SK-N-SH (cell line): ENCODE results near the gene PPARGC1A. TPM values are rescaled to one million over a fixed set of nuclear protein-coding genes. Genes with fewer than 3 reads are reported as not detected.

Experiments used
- CTCF ChIA-PET: fragments of 300-600, 350-600 bp; formaldehyde crosslinking; extraction: SDS; loops from one replicate; lab custom pipeline; 2021; lab: Yijun Ruan, JAX
- POLR2A ChIA-PET: fragments of 350-600 bp; sonication (Branson Sonifier 250); formaldehyde crosslinking; extraction: SDS; loops from one replicate; lab custom pipeline; 2020; ENCODE audit warnings: antibody characterized with exemption, inconsistent platforms; lab: Yijun Ruan, JAX
- DNase-seq: peaks from one replicate; pipeline ENCODE4 v3.0.0; 2012
- H2AFZ ChIP-seq: fragments of 200-600 bp; sonication (generic); 2 replicates; pipeline ENCODE4 v1.8.1; 2016; ENCODE audit warnings: antibody characterized with exemption, mild to moderate bottlenecking, low read depth
- H3F3A ChIP-seq: fragments of 200-600 bp; sonication (generic); replicated peaks from 2 replicates; pipeline ENCODE3; 2016; ENCODE audit warnings: antibody characterized with exemption, mild to moderate bottlenecking; ENCODE audit not compliant: insufficient read depth
- H3K27ac ChIP-seq, 2 experiments: fragments of 200-500 bp in 1 of 2; fragments of 200-600 bp in 1 of 2; sonication (Bioruptor generic) in 1 of 2; sonication (generic), shearing (Covaris generic) in 1 of 2; 2 replicates each; pipeline versions ENCODE4 v1.5.1 to v1.6.1; 2014 to 2016; ENCODE audit warnings: low read depth in 2 of 2, inconsistent platforms in 1 of 2, low read length in 1 of 2, mild to moderate bottlenecking in 1 of 2, mixed read lengths in 1 of 2
- H3K27me3 ChIP-seq: fragments of 200-600 bp; sonication (generic), shearing (Covaris generic); 2 replicates; pipeline ENCODE4 v1.6.1; 2016; ENCODE audit warnings: mixed run types; ENCODE audit not compliant: insufficient read depth
- H3K36me3 ChIP-seq, 2 experiments: fragments of 200-500 bp in 1 of 2; fragments of 200-600 bp in 1 of 2; sonication (Bioruptor generic) in 1 of 2; sonication (generic) in 1 of 2; replicated peaks in 1 of 2; 2 replicates each; pipeline versions ENCODE3 to v1.5.1; 2014 to 2016; ENCODE audit warnings: low read length in 1 of 2, mild to moderate bottlenecking in 1 of 2; ENCODE audit not compliant: insufficient read depth in 2 of 2, control insufficient read depth in 1 of 2
- H3K4me1 ChIP-seq, 2 experiments: fragments of 200-500 bp in 1 of 2; fragments of 200-600 bp in 1 of 2; sonication (Bioruptor generic) in 1 of 2; sonication (generic), shearing (Covaris generic) in 1 of 2; 2 replicates each; pipeline versions ENCODE4 v1.5.1 to v1.6.1; 2014 to 2016; ENCODE audit warnings: low read depth in 1 of 2, low read length in 1 of 2, mixed run types in 1 of 2; ENCODE audit not compliant: insufficient read depth in 2 of 2, control insufficient read depth in 1 of 2
- H3K4me2 ChIP-seq: fragments of 200-600 bp; sonication (generic), shearing (Covaris generic); 2 replicates; pipeline ENCODE4 v1.6.1; 2017; ENCODE audit warnings: mixed run types
- H3K4me3 ChIP-seq, 2 experiments: fragments of 200-500 bp in 1 of 2; fragments of 200-600 bp in 1 of 2; sonication (Bioruptor generic) in 1 of 2; sonication (generic), shearing (Covaris generic) in 1 of 2; 2 replicates each; pipeline versions ENCODE4 v1.5.1 to v1.8.1; 2014 to 2016; ENCODE audit warnings: low read depth in 2 of 2, inconsistent platforms in 1 of 2, low read length in 1 of 2, mild to moderate bottlenecking in 1 of 2, mixed read lengths in 1 of 2, moderate library complexity in 1 of 2
- H3K79me2 ChIP-seq: fragments of 200-600 bp; sonication (generic); 2 replicates; pipeline ENCODE4 v1.8.1; 2017; ENCODE audit warnings: mild to moderate bottlenecking; ENCODE audit not compliant: insufficient read depth
- H3K9ac ChIP-seq: fragments of 200-600 bp; sonication (generic); 2 replicates; pipeline ENCODE4 v1.6.1; 2017; ENCODE audit warnings: mixed run types
- H3K9me2 ChIP-seq: fragments of 200-600 bp; sonication (generic); 2 replicates; pipeline ENCODE4 v1.6.1; 2017; ENCODE audit warnings: mixed run types
- H3K9me3 ChIP-seq: fragments of 200-600 bp; sonication (generic); 2 replicates; pipeline ENCODE4 v1.6.1; 2017; ENCODE audit warnings: mixed run types, mild to moderate bottlenecking, moderate library complexity
- H4K20me1 ChIP-seq: fragments of 200-600 bp; sonication (generic); 2 replicates; pipeline ENCODE4 v1.6.1; 2017; ENCODE audit warnings: mild to moderate bottlenecking, mixed run types; ENCODE audit not compliant: insufficient read depth
- CHD2 ChIP-seq: fragments of 150-350 bp; IDR thresholded peaks from 2 replicates; pipeline ENCODE4 v1.6.1; 2018; ENCODE audit warnings: low read length; ENCODE audit not compliant: partially characterized antibody
- EZH2phosphoT487 ChIP-seq: fragments of 200-600 bp; sonication (generic); IDR thresholded peaks from 2 replicates; pipeline ENCODE4 v1.6.1; 2017; ENCODE audit warnings: low read depth, mixed run types, mild to moderate bottlenecking, antibody characterized with exemption, moderate library complexity, borderline replicate concordance
- FOSL2 ChIP-seq: IDR thresholded peaks from 2 replicates; pipeline ENCODE4 v1.4.0; 2012; ENCODE audit warnings: low read depth, mild to moderate bottlenecking, moderate library complexity, borderline replicate concordance
- FOXJ3 ChIP-seq: sonication (generic); formaldehyde crosslinking; IDR thresholded peaks from 2 replicates; pipeline ENCODE4 v1.5.1; 2020; ENCODE audit warnings: mild to moderate bottlenecking, missing genetic modification reagents
- GABPA ChIP-seq: IDR thresholded peaks from 2 replicates; pipeline ENCODE4 v1.4.0; 2012; ENCODE audit warnings: low read depth, mild to moderate bottlenecking
- GATA2 ChIP-seq: sonication (generic); formaldehyde crosslinking; IDR thresholded peaks from 2 replicates; pipeline ENCODE4 v1.5.0; 2020; ENCODE audit warnings: mild to moderate bottlenecking, missing genetic modification reagents
- JUND ChIP-seq: IDR thresholded peaks from 2 replicates; pipeline ENCODE4 v1.4.0; 2012
- MXI1 ChIP-seq: IDR thresholded peaks from 2 replicates; pipeline ENCODE4 v1.6.1; 2012; ENCODE audit warnings: mild to moderate bottlenecking, low read depth, low read length, improper control_type of control experiment
- NFIC ChIP-seq: IDR thresholded peaks from 2 replicates; pipeline ENCODE4 v1.4.0; 2012; ENCODE audit warnings: borderline replicate concordance
- RAD21 ChIP-seq: IDR thresholded peaks from 2 replicates; pipeline ENCODE4 v1.6.1; 2012; ENCODE audit warnings: mild to moderate bottlenecking, low read length
- SIN3A ChIP-seq: IDR thresholded peaks from 2 replicates; pipeline ENCODE4 v1.6.1; 2012; ENCODE audit warnings: low read depth, mild to moderate bottlenecking, low read length, moderate library complexity, borderline replicate concordance
- SMC3 ChIP-seq: IDR thresholded peaks from 2 replicates; pipeline ENCODE4 v1.6.1; 2012; ENCODE audit warnings: low read depth, low read length, improper control_type of control experiment
- TAF1 ChIP-seq: IDR thresholded peaks from 2 replicates; pipeline ENCODE4 v1.6.1; 2012; ENCODE audit warnings: low read depth, mild to moderate bottlenecking, low read length, moderate library complexity, borderline replicate concordance
- TCF12 ChIP-seq: IDR thresholded peaks from 2 replicates; pipeline ENCODE4 v1.4.0; 2012
- TEAD4 ChIP-seq: IDR thresholded peaks from 2 replicates; pipeline ENCODE4 v1.4.0; 2012; ENCODE audit warnings: mild to moderate bottlenecking, borderline replicate concordance; ENCODE audit not compliant: insufficient read depth
- YY1 ChIP-seq: IDR thresholded peaks from 2 replicates; pipeline ENCODE4 v1.4.0; 2012; ENCODE audit warnings: low read depth, mild to moderate bottlenecking
- WGBS: methylation state at CpG from one replicate; pipeline ENCODE4 v1.1.6; 2017; ENCODE audit warnings: low lambda C conversion rate; 5-methylcytosine and 5-hydroxymethylcytosine counted together
- polyA plus RNA-seq, 3 experiments: library from polyadenylated mRNA; depleted of rRNA; stranded (reverse); fragments of >200 nt; gene quantifications; 2 replicates each; pipeline ENCODE4 v1.2.3, GENCODE V29; 2012
- TF ChIP-seq, protein P1 (sequence below): IDR thresholded peaks from 2 replicates; pipeline ENCODE4 v1.4.0; 2012; ENCODE audit warnings: low read depth
- TF ChIP-seq, protein P2 (sequence below): fragments of 150-350 bp; IDR thresholded peaks from 2 replicates; pipeline ENCODE4 v1.6.1; 2016; ENCODE audit warnings: mild to moderate bottlenecking, low read depth, low read length
- TF ChIP-seq, protein P3 (sequence below): fragments of 150-350 bp; IDR thresholded peaks from 2 replicates; pipeline ENCODE4 v1.6.1; 2017; ENCODE audit warnings: antibody characterized with exemption, low read length, low read depth, borderline replicate concordance
- TF ChIP-seq, protein P4 (sequence below): IDR thresholded peaks from 2 replicates; pipeline ENCODE4 v1.4.0; 2012; ENCODE audit warnings: low read depth, borderline replicate concordance

PPARGC1A gene
- polyA plus RNA-seq, 1 of the 3 experiments (the other 2 are of a cell fraction): 0.07 TPM

DNA sequence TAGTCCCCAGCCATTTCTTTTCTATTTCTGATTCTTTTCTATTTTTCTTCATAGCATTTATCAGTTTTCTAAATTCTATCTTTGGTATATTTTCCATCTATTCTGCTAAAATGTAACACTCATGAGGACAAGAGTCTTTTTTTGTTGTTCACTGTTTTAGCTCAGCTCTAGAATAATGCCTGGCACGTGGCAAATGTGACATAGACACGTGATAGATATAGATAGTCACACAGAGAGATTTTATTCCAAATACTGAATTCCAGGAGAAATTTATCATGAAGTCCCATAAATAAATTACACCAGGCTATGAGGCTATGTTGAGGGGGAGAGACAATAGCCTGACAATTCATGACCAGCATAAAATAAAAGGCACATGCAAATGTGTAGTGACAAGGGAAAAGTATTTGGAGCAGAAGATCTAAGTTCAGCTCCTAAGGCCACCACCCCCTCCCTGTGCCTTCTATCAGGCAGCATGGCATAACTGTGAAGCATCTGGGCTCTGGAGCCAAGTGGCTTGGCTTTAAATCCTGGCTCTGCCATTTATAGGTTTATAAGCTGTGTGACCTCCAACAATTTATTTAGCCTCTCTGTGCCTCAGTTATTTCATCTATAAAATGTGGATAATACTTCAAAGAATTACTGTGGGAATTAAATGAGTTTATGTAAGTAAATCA, 25.7 kb upstream of the PPARGC1A start:
- no peaks in the 10 kb centered on the region for H3K36me3 ChIP-seq
- H2AFZ ChIP-seq: no peak overlapping the region
- H4K20me1 ChIP-seq: no peaks in the 10 kb centered on the region
- H3K4me2 ChIP-seq: no peak overlapping the region
- no peak overlapping the region for H3K27ac ChIP-seq
- no peaks in the 10 kb centered on the region for H3K27me3 ChIP-seq
- ChIA-PET CTCF (no interaction called here), POLR2A (no interaction called here)
- no peak for TF ChIP-seq NFIC
- no peak for TF ChIP-seq RAD21
- no peak for TF ChIP-seq JUND
- no peak for TF ChIP-seq FOSL2
- TF ChIP-seq FOXJ3 (CRISPR knock-in tag): no peak
- no peak for TF ChIP-seq GABPA
- TF ChIP-seq MXI1: no peak
- no peak for TF ChIP-seq YY1
- no peak for TF ChIP-seq SIN3A
- H3K4me3 ChIP-seq: no peak overlapping the region
- H3K79me2 ChIP-seq: no peaks in the 10 kb centered on the region
- H3F3A ChIP-seq: no peaks in the 10 kb centered on the region
- H3K9ac ChIP-seq: no peak overlapping the region
- no peaks in the 10 kb centered on the region for H3K9me2 ChIP-seq
- no peaks in the 10 kb centered on the region for H3K4me1 ChIP-seq
- H3K9me3 ChIP-seq: no peaks in the 10 kb centered on the region
- DNase-seq: no peak
- WGBS: 19% methylated on average over 2 of the region's 2 CpGs

DNA sequence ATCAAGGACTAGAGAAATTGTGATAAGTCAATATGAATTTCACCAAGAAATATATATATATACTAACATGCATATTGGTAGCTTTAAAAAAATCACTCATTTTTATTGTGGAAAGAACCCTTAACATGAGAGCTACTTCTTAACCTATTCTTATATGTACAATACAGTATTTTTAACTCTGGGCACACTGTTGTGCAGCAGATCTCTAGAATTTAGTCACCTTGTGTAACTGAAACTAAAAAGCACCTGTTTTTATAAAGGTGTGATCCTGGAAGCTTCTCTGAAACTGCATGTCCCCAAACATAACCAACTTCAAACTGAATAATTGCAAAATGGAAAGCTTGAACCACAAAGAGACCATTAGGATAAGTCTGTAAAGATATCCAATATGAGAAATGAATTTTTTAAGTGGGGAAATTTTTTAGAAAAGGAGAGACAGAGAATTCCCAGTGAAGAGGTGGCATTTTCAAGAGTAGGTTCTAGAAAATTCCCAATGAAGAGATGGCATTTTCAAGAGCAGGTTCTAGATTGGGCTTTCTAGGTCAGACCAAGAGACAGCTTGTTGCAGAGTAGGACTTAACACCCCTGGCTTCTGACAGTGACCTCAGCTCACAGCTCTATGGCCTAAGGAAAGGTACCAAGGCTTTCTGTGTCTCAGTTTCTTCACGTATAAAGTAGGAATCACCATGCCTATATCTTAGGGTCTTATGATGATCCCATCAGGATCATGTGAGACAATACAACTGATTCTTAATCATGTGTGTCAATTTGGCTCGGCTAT, 22.0 kb upstream of the PPARGC1A start:
- CTCF ChIA-PET: interaction anchor here (1.0 kb wide), 2 partner anchors 9 to 37 kb away, joined by 3 read pairs; no protein-coding TSS in a partner anchor
- no peak overlapping the region for H3K4me3 ChIP-seq
- H3K9me3 ChIP-seq: no peaks in the 10 kb centered on the region
- no peak overlapping the region for H2AFZ ChIP-seq
- H3K36me3 ChIP-seq: no peaks in the 10 kb centered on the region
- POLR2A ChIA-PET: no interaction called here
- no peaks in the 10 kb centered on the region for H3K27me3 ChIP-seq
- H3K4me1 ChIP-seq: no peaks in the 10 kb centered on the region
- TF ChIP-seq SMC3: no peak
- TF ChIP-seq TCF12: no peak
- TF ChIP-seq TEAD4: no peak
- no peak for TF ChIP-seq SIN3A
- no peak for TF ChIP-seq YY1
- TF ChIP-seq, protein P1, sequence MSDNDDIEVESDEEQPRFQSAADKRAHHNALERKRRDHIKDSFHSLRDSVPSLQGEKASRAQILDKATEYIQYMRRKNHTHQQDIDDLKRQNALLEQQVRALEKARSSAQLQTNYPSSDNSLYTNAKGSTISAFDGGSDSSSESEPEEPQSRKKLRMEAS: no peak
- TF ChIP-seq CHD2: no peak
- TF ChIP-seq, protein P2, sequence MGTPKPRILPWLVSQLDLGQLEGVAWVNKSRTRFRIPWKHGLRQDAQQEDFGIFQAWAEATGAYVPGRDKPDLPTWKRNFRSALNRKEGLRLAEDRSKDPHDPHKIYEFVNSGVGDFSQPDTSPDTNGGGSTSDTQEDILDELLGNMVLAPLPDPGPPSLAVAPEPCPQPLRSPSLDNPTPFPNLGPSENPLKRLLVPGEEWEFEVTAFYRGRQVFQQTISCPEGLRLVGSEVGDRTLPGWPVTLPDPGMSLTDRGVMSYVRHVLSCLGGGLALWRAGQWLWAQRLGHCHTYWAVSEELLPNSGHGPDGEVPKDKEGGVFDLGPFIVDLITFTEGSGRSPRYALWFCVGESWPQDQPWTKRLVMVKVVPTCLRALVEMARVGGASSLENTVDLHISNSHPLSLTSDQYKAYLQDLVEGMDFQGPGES: no peak
- no peak for TF ChIP-seq FOSL2
- TF ChIP-seq, protein P3, sequence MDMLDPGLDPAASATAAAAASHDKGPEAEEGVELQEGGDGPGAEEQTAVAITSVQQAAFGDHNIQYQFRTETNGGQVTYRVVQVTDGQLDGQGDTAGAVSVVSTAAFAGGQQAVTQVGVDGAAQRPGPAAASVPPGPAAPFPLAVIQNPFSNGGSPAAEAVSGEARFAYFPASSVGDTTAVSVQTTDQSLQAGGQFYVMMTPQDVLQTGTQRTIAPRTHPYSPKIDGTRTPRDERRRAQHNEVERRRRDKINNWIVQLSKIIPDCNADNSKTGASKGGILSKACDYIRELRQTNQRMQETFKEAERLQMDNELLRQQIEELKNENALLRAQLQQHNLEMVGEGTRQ: no peak
- no peak for TF ChIP-seq EZH2phosphoT487
- TF ChIP-seq TAF1: no peak
- TF ChIP-seq, protein P4, sequence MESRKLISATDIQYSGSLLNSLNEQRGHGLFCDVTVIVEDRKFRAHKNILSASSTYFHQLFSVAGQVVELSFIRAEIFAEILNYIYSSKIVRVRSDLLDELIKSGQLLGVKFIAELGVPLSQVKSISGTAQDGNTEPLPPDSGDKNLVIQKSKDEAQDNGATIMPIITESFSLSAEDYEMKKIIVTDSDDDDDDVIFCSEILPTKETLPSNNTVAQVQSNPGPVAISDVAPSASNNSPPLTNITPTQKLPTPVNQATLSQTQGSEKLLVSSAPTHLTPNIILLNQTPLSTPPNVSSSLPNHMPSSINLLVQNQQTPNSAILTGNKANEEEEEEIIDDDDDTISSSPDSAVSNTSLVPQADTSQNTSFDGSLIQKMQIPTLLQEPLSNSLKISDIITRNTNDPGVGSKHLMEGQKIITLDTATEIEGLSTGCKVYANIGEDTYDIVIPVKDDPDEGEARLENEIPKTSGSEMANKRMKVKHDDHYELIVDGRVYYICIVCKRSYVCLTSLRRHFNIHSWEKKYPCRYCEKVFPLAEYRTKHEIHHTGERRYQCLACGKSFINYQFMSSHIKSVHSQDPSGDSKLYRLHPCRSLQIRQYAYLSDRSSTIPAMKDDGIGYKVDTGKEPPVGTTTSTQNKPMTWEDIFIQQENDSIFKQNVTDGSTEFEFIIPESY: no peak
- no peak for TF ChIP-seq GATA2 (CRISPR knock-in tag)
- no peak for TF ChIP-seq RAD21
- TF ChIP-seq FOXJ3 (CRISPR knock-in tag): no peak
- no peak for TF ChIP-seq NFIC
- WGBS: 52% methylated on average over 2 of the region's 2 CpGs
- DNase-seq: no peak
- H3K4me2 ChIP-seq: no peak overlapping the region
- no peaks in the 10 kb centered on the region for H3K79me2 ChIP-seq
- no peaks in the 10 kb centered on the region for H3K9me2 ChIP-seq
- no peak overlapping the region for H3K9ac ChIP-seq
- H4K20me1 ChIP-seq: no peaks in the 10 kb centered on the region
- H3K27ac ChIP-seq: no peak overlapping the region
- H3F3A ChIP-seq: no peaks in the 10 kb centered on the region
